ENCODE results near the gene RHBDF2.

- TF ChIP-seq POLR2A (IDR thresholded peaks at IDR 0.05; ENCODE audit: low read length) (no peak), GATA1 (IDR thresholded peaks at IDR 0.05; ENCODE audit: low read depth, low read length) (no peak)
Measured at GRCh38 chr17:76480632-76481031, 20.6 kb downstream of the RHBDF2 start.

Measured in erythroblast (primary cell).